Nephron (organoid): ENCODE data around the gene NRP1.

Source experiments
- H3K27ac Mint-ChIP-seq, 3 experiments: 2 replicates each; pipeline ENCODE4 v1.8.0; 2020; ENCODE audit warnings: mixed read lengths in 3 of 3, mild to moderate bottlenecking in 2 of 3, moderate library complexity in 1 of 3
- H3K27me3 Mint-ChIP-seq: 2 replicates; pipeline ENCODE4 v1.8.0; 2021; ENCODE audit warnings: low read depth, mild to moderate bottlenecking, moderate library complexity, mixed read lengths
- H3K36me3 Mint-ChIP-seq: 2 replicates; pipeline ENCODE4 v1.8.0; 2020; ENCODE audit warnings: low read depth, mixed read lengths
- H3K4me1 Mint-ChIP-seq: 2 replicates; pipeline ENCODE4 v1.8.0; 2020; ENCODE audit warnings: mixed read lengths
- H3K4me3 Mint-ChIP-seq, 3 experiments: 2 replicates each; pipeline ENCODE4 v1.8.0; 2020; ENCODE audit warnings: mild to moderate bottlenecking in 3 of 3, mixed read lengths in 3 of 3, moderate library complexity in 2 of 3
- H3K9me3 Mint-ChIP-seq: 2 replicates; pipeline ENCODE4 v1.8.0; 2020; ENCODE audit warnings: mixed read lengths
- TF ChIP-seq, protein P1 (sequence below), 3 experiments: fragments of 200-600 bp; sonication (generic); IDR thresholded peaks; one replicate each; pipeline ENCODE4 v1.5.0; 2021; ENCODE audit warnings: antibody characterized with exemption in 3 of 3; ENCODE audit not compliant: unreplicated experiment in 3 of 3

Gene NRP1

GRCh38 chr10:33235951-33236350, 98.5 kb downstream of the NRP1 start:
- Mint-ChIP-seq H3K4me3 (peak overlapping the region in 1 of 3 experiments; percentile 5), H3K27ac (peak overlapping the region; percentile 85 to 92 (median 88)), H3K9me3 (no peaks in the 10 kb centered on the region), H3K4me1 (peaks cover 67% of the 10 kb centered on the region), H3K27me3 (no peaks in the 10 kb centered on the region), H3K36me3 (peaks cover 66% of the 10 kb centered on the region)
- TF ChIP-seq, protein P1, sequence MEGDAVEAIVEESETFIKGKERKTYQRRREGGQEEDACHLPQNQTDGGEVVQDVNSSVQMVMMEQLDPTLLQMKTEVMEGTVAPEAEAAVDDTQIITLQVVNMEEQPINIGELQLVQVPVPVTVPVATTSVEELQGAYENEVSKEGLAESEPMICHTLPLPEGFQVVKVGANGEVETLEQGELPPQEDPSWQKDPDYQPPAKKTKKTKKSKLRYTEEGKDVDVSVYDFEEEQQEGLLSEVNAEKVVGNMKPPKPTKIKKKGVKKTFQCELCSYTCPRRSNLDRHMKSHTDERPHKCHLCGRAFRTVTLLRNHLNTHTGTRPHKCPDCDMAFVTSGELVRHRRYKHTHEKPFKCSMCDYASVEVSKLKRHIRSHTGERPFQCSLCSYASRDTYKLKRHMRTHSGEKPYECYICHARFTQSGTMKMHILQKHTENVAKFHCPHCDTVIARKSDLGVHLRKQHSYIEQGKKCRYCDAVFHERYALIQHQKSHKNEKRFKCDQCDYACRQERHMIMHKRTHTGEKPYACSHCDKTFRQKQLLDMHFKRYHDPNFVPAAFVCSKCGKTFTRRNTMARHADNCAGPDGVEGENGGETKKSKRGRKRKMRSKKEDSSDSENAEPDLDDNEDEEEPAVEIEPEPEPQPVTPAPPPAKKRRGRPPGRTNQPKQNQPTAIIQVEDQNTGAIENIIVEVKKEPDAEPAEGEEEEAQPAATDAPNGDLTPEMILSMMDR (IDR thresholded peaks at IDR 0.05; ENCODE audit: unreplicated experiment in 3 of 3), result no peak

DNA sequence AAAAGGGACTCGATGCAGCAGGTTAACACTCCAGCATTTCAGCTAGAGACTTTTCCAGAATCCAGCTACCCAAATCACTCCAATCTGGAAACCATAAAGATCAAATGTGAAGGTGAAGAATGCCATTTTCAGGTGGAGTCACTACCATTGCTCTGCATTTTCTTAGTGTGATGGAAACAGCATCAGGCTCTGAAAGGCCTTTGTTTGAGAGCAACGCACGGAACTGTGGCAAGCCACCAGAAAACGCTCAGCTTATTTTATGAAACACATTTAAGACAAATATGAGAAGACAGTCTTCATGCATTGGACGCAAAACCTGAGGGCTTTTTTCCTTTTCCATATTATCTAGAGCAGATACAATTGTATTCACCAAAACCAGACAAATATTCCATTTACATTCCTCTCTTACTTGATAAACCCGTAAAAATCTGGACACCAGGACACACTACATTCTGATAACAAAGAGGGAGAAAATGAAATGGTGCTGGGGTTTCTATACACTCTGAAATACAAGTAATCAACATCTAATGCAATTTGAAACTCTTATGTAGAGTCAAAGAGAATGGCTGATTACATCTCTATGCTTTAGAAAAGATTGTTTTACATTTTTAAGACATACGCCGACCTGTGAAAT, 99.1 kb downstream of the NRP1 start:
- TF ChIP-seq, protein P1 (IDR thresholded peaks at IDR 0.05; ENCODE audit: unreplicated experiment in 3 of 3), result no peak
- Mint-ChIP-seq H3K27me3 (peaks cover 4% of the 10 kb centered on the region), H3K4me1 (peaks cover 65% of the 10 kb centered on the region), H3K36me3 (peaks cover 66% of the 10 kb centered on the region), H3K27ac (peak overlapping the region; percentile 85 to 92 (median 88)), H3K4me3 (peak overlapping the region in 1 of 3 experiments; percentile 3), H3K9me3 (no peaks in the 10 kb centered on the region)

DNA sequence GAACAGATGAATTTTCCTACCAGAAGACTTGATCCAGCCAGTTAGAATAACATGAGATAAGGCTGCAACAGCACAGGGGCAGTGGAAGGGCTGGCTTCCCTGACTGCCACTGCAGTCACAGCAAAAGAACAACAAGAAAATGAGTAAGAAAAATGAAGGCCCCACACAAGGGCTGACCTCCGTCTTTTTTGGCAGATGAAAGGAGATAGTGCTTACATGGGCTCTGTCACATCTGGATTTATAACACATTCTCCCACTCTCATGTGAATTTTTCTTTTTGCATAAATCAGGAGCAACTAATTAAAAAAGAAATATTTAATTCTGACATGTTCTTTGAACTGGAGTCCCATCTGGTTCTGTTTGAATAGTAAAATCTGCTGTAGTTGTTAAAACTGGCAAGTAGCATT, 99.6 kb downstream of the NRP1 start:
- TF ChIP-seq, protein P1 (IDR thresholded peaks at IDR 0.05; ENCODE audit: unreplicated experiment in 3 of 3), result no peak
- peak overlapping the region in 2 of 3 experiments; percentile 5 to 37 for H3K4me3 Mint-ChIP-seq
- peak overlapping the region; percentile 85 to 92 (median 88) for H3K27ac Mint-ChIP-seq
- peaks cover 4% of the 10 kb centered on the region for H3K27me3 Mint-ChIP-seq
- H3K9me3 Mint-ChIP-seq, result no peaks in the 10 kb centered on the region
- peaks cover 67% of the 10 kb centered on the region for H3K36me3 Mint-ChIP-seq
- peaks cover 67% of the 10 kb centered on the region for H3K4me1 Mint-ChIP-seq

DNA sequence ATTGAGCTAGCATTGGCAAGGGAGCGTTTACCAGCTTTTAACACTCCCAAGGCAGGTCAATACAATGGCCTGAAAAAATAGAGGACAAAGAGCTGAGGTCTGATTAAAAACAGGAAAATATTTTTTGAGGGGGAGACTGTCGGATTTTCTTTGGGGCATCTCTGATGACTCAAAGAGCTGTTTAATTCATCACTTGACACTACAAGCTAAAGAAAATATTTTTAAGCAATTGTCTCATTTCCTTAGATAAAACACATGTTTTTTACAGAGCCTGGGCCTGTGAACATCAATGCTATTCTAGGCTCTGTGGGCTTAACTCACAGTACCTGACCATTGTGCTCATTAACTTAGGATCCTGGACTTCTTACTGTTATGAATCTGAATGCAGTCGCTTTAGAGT, 100.8 kb downstream of the NRP1 start:
- Mint-ChIP-seq H3K27me3 (peaks cover 4% of the 10 kb centered on the region), H3K36me3 (peaks cover 67% of the 10 kb centered on the region), H3K27ac (peak overlapping the region; percentile 45 to 88 (median 52)), H3K4me3 (peak overlapping the region in 1 of 3 experiments; percentile 20), H3K9me3 (no peaks in the 10 kb centered on the region), H3K4me1 (peaks cover 71% of the 10 kb centered on the region)
- TF ChIP-seq, protein P1 (IDR thresholded peaks at IDR 0.05; ENCODE audit: unreplicated experiment in 3 of 3), result no peak

DNA sequence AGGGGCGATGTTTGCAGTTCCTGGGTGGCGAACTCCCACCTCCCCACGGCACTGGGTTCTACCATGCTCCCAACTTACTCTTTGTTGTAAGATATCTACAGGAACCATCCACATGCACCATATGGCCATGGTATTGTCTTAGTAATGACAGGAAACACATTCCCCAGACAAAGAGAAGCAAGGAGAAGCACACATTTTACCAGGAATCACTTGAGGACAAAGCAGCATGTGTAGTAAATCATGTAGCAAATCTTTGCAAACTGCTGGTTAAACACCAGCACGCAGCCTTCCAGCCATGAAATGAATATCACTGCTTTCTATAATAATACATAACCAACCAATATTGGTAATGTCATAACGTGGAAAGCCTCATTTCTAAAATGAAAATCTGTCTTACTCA, 101.2 kb downstream of the NRP1 start:
- Mint-ChIP-seq H3K27me3 (peaks cover 4% of the 10 kb centered on the region), H3K36me3 (peaks cover 66% of the 10 kb centered on the region), H3K27ac (peak overlapping the region; percentile 45 to 88 (median 52)), H3K4me1 (peaks cover 71% of the 10 kb centered on the region), H3K9me3 (no peaks in the 10 kb centered on the region), H3K4me3 (peak overlapping the region in 1 of 3 experiments; percentile 20)
- TF ChIP-seq, protein P1 (IDR thresholded peaks at IDR 0.05; ENCODE audit: unreplicated experiment in 3 of 3), result no peak
